Kidney capillary endothelial cell (primary cell): ENCODE results near the gene HTT.
A peak's percentile ranks its signal among the peaks of the same experiment; 100 is the strongest.

Experiments used
- DNase-seq: peaks from one replicate; pipeline ENCODE4 v3.0.0-alpha.2; 2018; ENCODE audit warnings: low spot score

Gene HTT

GRCh38 chr4:3200423-3201090 is 126.1 kb downstream of the HTT start:
- DNase-seq: no peak

- peak; percentile 16 for DNase-seq
Observed at GRCh38 chr4:3201718-3202702, 127.5 kb downstream of the HTT start.

GRCh38 chr4:3202836-3203820 is 128.6 kb downstream of the HTT start:
- DNase-seq: no peak

- no peak for DNase-seq
Observed at GRCh38 chr4:3203971-3204431, 129.5 kb downstream of the HTT start.

- DNase-seq: no peak
Observed at GRCh38 chr4:3205995-3206394, 131.5 kb downstream of the HTT start.

GRCh38 chr4:3206439-3207100 is 132.1 kb downstream of the HTT start:
- no peak for DNase-seq

GRCh38 chr4:3207531-3208037 is 133.1 kb downstream of the HTT start:
- DNase-seq: peak; percentile 25

- no peak for DNase-seq
Observed at GRCh38 chr4:3208826-3209225, 134.3 kb downstream of the HTT start.

- DNase-seq: no peak
Observed at GRCh38 chr4:3209551-3210325, 135.3 kb downstream of the HTT start.

GRCh38 chr4:3210467-3210866 is 136.0 kb downstream of the HTT start:
- DNase-seq: no peak

GRCh38 chr4:3211866-3212265 is 137.4 kb downstream of the HTT start:
- DNase-seq: no peak

- DNase-seq: no peak
Observed at GRCh38 chr4:3212391-3213105, 138.1 kb downstream of the HTT start.

GRCh38 chr4:3213106-3213425 is 138.6 kb downstream of the HTT start:
- no peak for DNase-seq

- no peak for DNase-seq
Observed at GRCh38 chr4:3213661-3214250, 139.3 kb downstream of the HTT start.

GRCh38 chr4:3215256-3215655 is 140.8 kb downstream of the HTT start:
- no peak for DNase-seq

- no peak for DNase-seq
Observed at GRCh38 chr4:3215733-3216132, 141.3 kb downstream of the HTT start.

- DNase-seq: no peak
Observed at GRCh38 chr4:3217266-3217665, 142.8 kb downstream of the HTT start.

- no peak for DNase-seq
Observed at GRCh38 chr4:3217771-3218170, 143.3 kb downstream of the HTT start.
